ENCODE measurements around the gene SBK1.

Gene SBK1

GRCh38 chr16:28301154-28301553 lies 8.8 kb downstream of the SBK1 start:
- Histone ChIP-seq H3K27me3 (peaks cover 0 to 9% of the 10 kb centered on the region in 2 donors), H3K4me1 (no peaks in the 10 kb centered on the region), H3K27ac (no peak overlapping the region), H3K4me3 (no peak overlapping the region), H3K36me3 (no peaks in the 10 kb centered on the region), H3K9me3 (no peaks in the 10 kb centered on the region)
- DNase-seq: no peak
- intact Hi-C loops (cut with DNase I; ENCODE audit: low total_unique reads): no loop called here
- no peak for TF ChIP-seq CTCF (IDR thresholded peaks at IDR 0.05)

GRCh38 chr16:28301620-28302019 lies 9.3 kb downstream of the SBK1 start:
- TF ChIP-seq CTCF (IDR thresholded peaks at IDR 0.05): no peak
- H3K27me3 ChIP-seq: peaks cover 0 to 9% of the 10 kb centered on the region in 2 donors
- no peaks in the 10 kb centered on the region for H3K9me3 ChIP-seq
- intact Hi-C loops (cut with DNase I; ENCODE audit: low total_unique reads): no loop called here
- H3K4me3 ChIP-seq: no peak overlapping the region
- H3K27ac ChIP-seq: no peak overlapping the region
- H3K36me3 ChIP-seq: no peaks in the 10 kb centered on the region
- no peaks in the 10 kb centered on the region for H3K4me1 ChIP-seq
- no peak for DNase-seq

GRCh38 chr16:28303132-28303531 lies 10.8 kb downstream of the SBK1 start:
- intact Hi-C loops (cut with DNase I; ENCODE audit: low total_unique reads): no loop called here
- H3K9me3 ChIP-seq: no peaks in the 10 kb centered on the region
- no peak for DNase-seq
- no peak for TF ChIP-seq CTCF (IDR thresholded peaks at IDR 0.05)
- H3K27ac ChIP-seq: no peak overlapping the region
- H3K36me3 ChIP-seq: no peaks in the 10 kb centered on the region
- peaks cover 0 to 13% of the 10 kb centered on the region in 2 donors for H3K27me3 ChIP-seq
- no peaks in the 10 kb centered on the region for H3K4me1 ChIP-seq
- H3K4me3 ChIP-seq: no peak overlapping the region

GRCh38 chr16:28304214-28304613 lies 11.9 kb downstream of the SBK1 start:
- H3K4me3 ChIP-seq: no peak overlapping the region
- H3K27me3 ChIP-seq: peaks cover 0 to 13% of the 10 kb centered on the region in 2 donors
- intact Hi-C loops (cut with DNase I; ENCODE audit: low total_unique reads): no loop called here
- no peaks in the 10 kb centered on the region for H3K36me3 ChIP-seq
- DNase-seq: no peak
- H3K4me1 ChIP-seq: no peaks in the 10 kb centered on the region
- H3K27ac ChIP-seq: no peak overlapping the region
- no peaks in the 10 kb centered on the region for H3K9me3 ChIP-seq
- no peak for TF ChIP-seq CTCF (IDR thresholded peaks at IDR 0.05)

GRCh38 chr16:28307936-28308335 lies 15.6 kb downstream of the SBK1 start:
- no peak for TF ChIP-seq CTCF (IDR thresholded peaks at IDR 0.05)
- Histone ChIP-seq H3K4me1 (no peaks in the 10 kb centered on the region), H3K27ac (no peak overlapping the region), H3K27me3 (peaks cover 0 to 11% of the 10 kb centered on the region in 2 donors), H3K4me3 (no peak overlapping the region), H3K36me3 (no peaks in the 10 kb centered on the region), H3K9me3 (no peaks in the 10 kb centered on the region)
- no peak for DNase-seq
- intact Hi-C loops (cut with DNase I; ENCODE audit: low total_unique reads): no loop called here
